HepG2 (cell line): ENCODE data around the gene TMPRSS7. TPM values are rescaled to one million over a fixed set of nuclear protein-coding genes. Genes with fewer than 3 reads are reported as not detected.

Experiments used
- ATAC-seq: fragments of 200-7000 bp; cut with Tn5 transposase; 3 replicates; pipeline ENCODE4 v1.9.1; 2020; ENCODE audit warnings: mild to moderate bottlenecking, moderate library complexity
- BruUV-seq: library from RNA; stranded (reverse); fragments of 400-500 nt; replicated peaks from 2 replicates; lab custom pipeline; 2021; lab: Mats Ljungman, UMichigan
- CTCF ChIA-PET: fragments of 300-600 bp; formaldehyde crosslinking; extraction: SDS; loops from one replicate; lab custom pipeline; 2021; ENCODE audit warnings: low total read pairs, inconsistent platforms, low intra/inter-chr PET ratio; lab: Yijun Ruan, JAX
- POLR2A ChIA-PET: fragments of 350-600 bp; sonication (Branson Sonifier 250); formaldehyde crosslinking; loops from one replicate; lab custom pipeline; 2020; ENCODE audit warnings: antibody characterized with exemption, inconsistent platforms; lab: Yijun Ruan, JAX
- DNase-seq: peaks from one replicate; pipeline ENCODE4 v3.0.0-alpha.2; 2015; ENCODE audit warnings: low spot score
- FAIRE-seq: peaks from 3 replicates; lab custom pipeline; 2011; peaks lifted over from hg19 to GRCh38; lab: Jason Lieb, UNC
- H2AFZ ChIP-seq: one replicate; pipeline ENCODE4 v1.6.1; 2011; ENCODE audit warnings: low read length, inconsistent platforms
- H3K27ac ChIP-seq: fragments of 300-600 bp; 3 replicates; pipeline ENCODE4 v1.8.0; 2011; ENCODE audit warnings: mixed run types, mild to moderate bottlenecking, mixed read lengths, low read length, inconsistent platforms; ENCODE audit not compliant: insufficient read depth; ENCODE audit errors: extremely low read length
- H3K27me3 ChIP-seq, 2 experiments: fragments of 200-600 bp in 1 of 2; 2 replicates in 1 of 2; 3 replicates in 1 of 2; pipeline versions ENCODE4 v1.6.0 to v1.8.0; 2011; ENCODE audit warnings: low read length in 2 of 2, mild to moderate bottlenecking in 2 of 2, moderate library complexity in 2 of 2, inconsistent platforms in 1 of 2; ENCODE audit not compliant: insufficient read depth in 2 of 2, control insufficient read depth in 1 of 2
- H3K36me3 ChIP-seq, 2 experiments: fragments of 200-600 bp in 1 of 2; replicated peaks in 1 of 2; 2 replicates in 1 of 2; 3 replicates in 1 of 2; pipeline versions ENCODE4 v1.5.1 to v1.8.0; 2011; ENCODE audit warnings: low read length in 2 of 2, inconsistent platforms in 1 of 2; ENCODE audit not compliant: insufficient read depth in 2 of 2, control insufficient read depth in 1 of 2
- H3K4me1 ChIP-seq: 2 replicates; pipeline ENCODE4 v1.5.1; 2012; ENCODE audit warnings: low read length, inconsistent platforms; ENCODE audit not compliant: insufficient read depth
- H3K4me2 ChIP-seq: 2 replicates; pipeline ENCODE4 v1.6.0; 2011; ENCODE audit warnings: low read depth, low read length, inconsistent platforms
- H3K4me3 ChIP-seq, 3 experiments: fragments of 200-600 bp in 1 of 3; sonication (generic), shearing (Covaris generic) in 1 of 3; replicated peaks in 1 of 3; 2 replicates each; pipeline ENCODE4 v1.5.1; 2011 to 2016; ENCODE audit warnings: low read length in 3 of 3, inconsistent platforms in 2 of 3, low read depth in 2 of 3, mild to moderate bottlenecking in 2 of 3, control low read depth in 1 of 3, mixed read lengths in 1 of 3; ENCODE audit not compliant: insufficient read depth in 1 of 3
- H3K79me2 ChIP-seq: one replicate; pipeline ENCODE4 v1.6.1; 2011; ENCODE audit warnings: low read length, inconsistent platforms; ENCODE audit not compliant: insufficient read depth
- H3K9ac ChIP-seq: 2 replicates; pipeline ENCODE4 v1.6.0; 2011; ENCODE audit warnings: mild to moderate bottlenecking, low read depth, low read length, inconsistent platforms; ENCODE audit not compliant: insufficient read depth
- H3K9me3 ChIP-seq: 2 replicates; pipeline ENCODE4 v1.5.1; 2012; ENCODE audit warnings: mild to moderate bottlenecking, low read length
- H4K20me1 ChIP-seq: 2 replicates; pipeline ENCODE4 v1.6.0; 2011; ENCODE audit warnings: inconsistent platforms, mild to moderate bottlenecking, low read length, moderate library complexity; ENCODE audit not compliant: insufficient read depth
- CREB1 ChIP-seq, 2 experiments: fragments of 450-650 bp in 1 of 2; IDR thresholded peaks; 2 replicates each; pipeline ENCODE4 v1.6.1; 2016 to 2017; ENCODE audit warnings: control low read depth in 1 of 2, mild to moderate bottlenecking in 1 of 2, missing compliant biosample characterization in 1 of 2, missing genetic modification characterization in 1 of 2
- MTF2 ChIP-seq: sonication (generic); formaldehyde crosslinking; IDR thresholded peaks from 2 replicates; pipeline ENCODE4 v1.5.0; 2020; ENCODE audit warnings: missing genetic modification reagents, borderline replicate concordance
- RFX1 ChIP-seq: fragments of 450-650 bp; IDR thresholded peaks from 2 replicates; pipeline ENCODE4 v1.6.1; 2017
- RFX3 ChIP-seq: IDR thresholded peaks from 2 replicates; pipeline ENCODE4 v1.6.1; 2016; ENCODE audit warnings: missing biosample characterization, missing genetic modification reagents
- SOX13 ChIP-seq, 3 experiments: fragments of 450-650 bp in 1 of 3; sonication (generic) in 1 of 3; formaldehyde crosslinking in 1 of 3; IDR thresholded peaks in 2 of 3; conservative IDR thresholded peaks in 1 of 3; 2 replicates each; pipeline versions ENCODE4 v1.5.0 to v1.6.1; 2016 to 2020; ENCODE audit warnings: antibody characterized with exemption in 1 of 3, mild to moderate bottlenecking in 1 of 3, missing compliant biosample characterization in 1 of 3, missing genetic modification reagents in 1 of 3, moderate library complexity in 1 of 3
- SOX5 ChIP-seq: IDR thresholded peaks from 2 replicates; pipeline ENCODE4 v1.6.1; 2016; ENCODE audit warnings: borderline replicate concordance
- SOX6 ChIP-seq, 2 experiments: fragments of 450-650 bp in 1 of 2; sonication (generic) in 1 of 2; formaldehyde crosslinking in 1 of 2; IDR thresholded peaks; 2 replicates each; pipeline versions ENCODE4 v1.4.0 to v1.6.1; 2017 to 2020; ENCODE audit warnings: antibody characterized with exemption in 1 of 2, mild to moderate bottlenecking in 1 of 2, missing genetic modification reagents in 1 of 2
- TBX3 ChIP-seq: fragments of 450-650 bp; IDR thresholded peaks from 2 replicates; pipeline ENCODE4 v1.6.1; 2017; ENCODE audit warnings: antibody characterized with exemption, mild to moderate bottlenecking, inconsistent platforms, borderline replicate concordance
- ZNF569 ChIP-seq: sonication (generic); formaldehyde crosslinking; IDR thresholded peaks from 2 replicates; pipeline ENCODE4 v1.5.0; 2020; ENCODE audit warnings: mild to moderate bottlenecking, missing genetic modification reagents, moderate library complexity, borderline replicate concordance
- WGBS: methylation state at CpG from one replicate; pipeline ENCODE4 v1.1.6; 2017; ENCODE audit warnings: low lambda C conversion rate; 5-methylcytosine and 5-hydroxymethylcytosine counted together
- in situ Hi-C: cut with HindIII; loops from 2 replicates; pipeline ENCODE4 v1.10.0; 2017; ENCODE audit warnings: low pct_unique_long_range_greater_than_20kb; ENCODE audit not compliant: extremely low pct_ligation_motif_present
- intact Hi-C: fragments of 100-400 bp; cut with micrococcal nuclease; formaldehyde crosslinking; loops from one replicate; pipeline ENCODE4 v1.10.0; 2022; ENCODE audit not compliant: unreplicated experiment
- polyA plus RNA-seq, 8 experiments: library from polyadenylated mRNA; depleted of rRNA in 3 of 8; stranded (reverse) in 7 of 8; unstranded in 1 of 8; fragments of >200 nt; fragmentation: Illumina TruSeq in 4 of 8; extraction: Trizol in 4 of 8; gene quantifications; 2 replicates each; pipeline versions ENCODE4 v1.2.1 to v1.2.3, GENCODE V29; 2011 to 2016; ENCODE audit warnings: low read depth in 4 of 8, missing spikeins in 1 of 8, mixed read lengths in 1 of 8; ENCODE audit not compliant: insufficient read depth in 1 of 8
- total RNA-seq, 5 experiments: library from RNA; depleted of rRNA; stranded (reverse); fragments of >200 nt; fragmentation: Illumina TruSeq; extraction: Trizol; gene quantifications; 2 replicates each; pipeline ENCODE4 v1.2.3, GENCODE V29; 2016; ENCODE audit warnings: low read depth in 1 of 5
- TF ChIP-seq, protein P1 (sequence below): sonication (generic); formaldehyde crosslinking; IDR thresholded peaks from 2 replicates; pipeline ENCODE4 v1.4.0; 2020; ENCODE audit warnings: low read depth, missing genetic modification reagents
- TF ChIP-seq, protein P2 (sequence below): IDR thresholded peaks from 2 replicates; pipeline ENCODE4 v1.4.0; 2020; ENCODE audit warnings: mild to moderate bottlenecking, missing genetic modification reagents
- TF ChIP-seq, protein P3 (sequence below): sonication (generic); formaldehyde crosslinking; IDR thresholded peaks from 2 replicates; pipeline ENCODE4 v1.5.0; 2020; ENCODE audit warnings: missing genetic modification reagents, mild to moderate bottlenecking, borderline replicate concordance

Gene TMPRSS7
- total and polyA plus RNA-seq, 2 of the 13 experiments (the other 11 are each of a cell fraction or from before 2014, with no cell fraction given), result not detected

DNA sequence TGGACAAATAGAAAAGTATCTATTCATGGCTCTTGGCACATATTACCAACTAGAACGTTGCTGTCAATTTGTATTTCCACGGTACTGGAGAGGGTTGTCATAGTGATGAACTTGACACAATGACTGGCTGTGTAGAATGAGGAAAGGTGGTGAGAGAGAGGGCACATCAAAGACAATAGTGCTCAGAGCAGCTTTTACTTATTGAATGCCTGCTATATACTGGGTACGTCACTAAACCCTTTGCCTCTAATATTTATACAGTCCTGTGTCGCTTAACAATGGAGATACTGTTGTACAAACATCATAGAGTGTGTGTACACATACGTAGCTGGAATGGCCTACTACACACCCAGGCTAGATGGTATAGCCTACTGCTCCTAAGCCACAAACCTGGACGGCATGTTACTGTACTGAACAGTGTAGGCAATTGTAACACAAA, 8.3 kb downstream of the TMPRSS7 start:
- TF ChIP-seq SOX5, result peak; percentile 65; the same call in 1 of the 2 replicates
- no peak for TF ChIP-seq SOX13 (IDR thresholded peaks at IDR 0.05)
- TF ChIP-seq SOX13 (CRISPR knock-in tag; conservative IDR thresholded peaks at IDR 0.05 in 1 of 2, IDR thresholded peaks at IDR 0.05 in 1 of 2), result peak in 1 of 2 experiments; percentile 60; a peak in 1 of 4 replicates
- TF ChIP-seq, protein P1, sequence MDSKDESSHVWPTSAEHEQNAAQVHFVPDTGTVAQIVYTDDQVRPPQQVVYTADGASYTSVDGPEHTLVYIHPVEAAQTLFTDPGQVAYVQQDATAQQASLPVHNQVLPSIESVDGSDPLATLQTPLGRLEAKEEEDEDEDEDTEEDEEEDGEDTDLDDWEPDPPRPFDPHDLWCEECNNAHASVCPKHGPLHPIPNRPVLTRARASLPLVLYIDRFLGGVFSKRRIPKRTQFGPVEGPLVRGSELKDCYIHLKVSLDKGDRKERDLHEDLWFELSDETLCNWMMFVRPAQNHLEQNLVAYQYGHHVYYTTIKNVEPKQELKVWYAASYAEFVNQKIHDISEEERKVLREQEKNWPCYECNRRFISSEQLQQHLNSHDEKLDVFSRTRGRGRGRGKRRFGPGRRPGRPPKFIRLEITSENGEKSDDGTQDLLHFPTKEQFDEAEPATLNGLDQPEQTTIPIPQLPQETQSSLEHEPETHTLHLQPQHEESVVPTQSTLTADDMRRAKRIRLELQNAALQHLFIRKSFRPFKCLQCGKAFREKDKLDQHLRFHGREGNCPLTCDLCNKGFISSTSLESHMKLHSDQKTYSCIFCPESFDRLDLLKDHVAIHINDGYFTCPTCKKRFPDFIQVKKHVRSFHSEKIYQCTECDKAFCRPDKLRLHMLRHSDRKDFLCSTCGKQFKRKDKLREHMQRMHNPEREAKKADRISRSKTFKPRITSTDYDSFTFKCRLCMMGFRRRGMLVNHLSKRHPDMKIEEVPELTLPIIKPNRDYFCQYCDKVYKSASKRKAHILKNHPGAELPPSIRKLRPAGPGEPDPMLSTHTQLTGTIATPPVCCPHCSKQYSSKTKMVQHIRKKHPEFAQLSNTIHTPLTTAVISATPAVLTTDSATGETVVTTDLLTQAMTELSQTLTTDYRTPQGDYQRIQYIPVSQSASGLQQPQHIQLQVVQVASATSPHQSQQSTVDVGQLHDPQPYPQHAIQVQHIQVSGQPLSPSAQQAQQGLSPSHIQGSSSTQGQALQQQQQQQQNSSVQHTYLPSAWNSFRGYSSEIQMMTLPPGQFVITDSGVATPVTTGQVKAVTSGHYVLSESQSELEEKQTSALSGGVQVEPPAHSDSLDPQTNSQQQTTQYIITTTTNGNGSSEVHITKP (CRISPR knock-in tag), result peak; percentile 88
- TF ChIP-seq RFX1, result peak; percentile 31; the same call in 1 of the 2 replicates
- TF ChIP-seq SOX6 (IDR thresholded peaks at IDR 0.05), result no peak
- TF ChIP-seq SOX6 (CRISPR knock-in tag; IDR thresholded peaks at IDR 0.05), result 0 out of 2 replicates have a peak, but pooled peaks have one; percentile 16
- TF ChIP-seq, protein P2, sequence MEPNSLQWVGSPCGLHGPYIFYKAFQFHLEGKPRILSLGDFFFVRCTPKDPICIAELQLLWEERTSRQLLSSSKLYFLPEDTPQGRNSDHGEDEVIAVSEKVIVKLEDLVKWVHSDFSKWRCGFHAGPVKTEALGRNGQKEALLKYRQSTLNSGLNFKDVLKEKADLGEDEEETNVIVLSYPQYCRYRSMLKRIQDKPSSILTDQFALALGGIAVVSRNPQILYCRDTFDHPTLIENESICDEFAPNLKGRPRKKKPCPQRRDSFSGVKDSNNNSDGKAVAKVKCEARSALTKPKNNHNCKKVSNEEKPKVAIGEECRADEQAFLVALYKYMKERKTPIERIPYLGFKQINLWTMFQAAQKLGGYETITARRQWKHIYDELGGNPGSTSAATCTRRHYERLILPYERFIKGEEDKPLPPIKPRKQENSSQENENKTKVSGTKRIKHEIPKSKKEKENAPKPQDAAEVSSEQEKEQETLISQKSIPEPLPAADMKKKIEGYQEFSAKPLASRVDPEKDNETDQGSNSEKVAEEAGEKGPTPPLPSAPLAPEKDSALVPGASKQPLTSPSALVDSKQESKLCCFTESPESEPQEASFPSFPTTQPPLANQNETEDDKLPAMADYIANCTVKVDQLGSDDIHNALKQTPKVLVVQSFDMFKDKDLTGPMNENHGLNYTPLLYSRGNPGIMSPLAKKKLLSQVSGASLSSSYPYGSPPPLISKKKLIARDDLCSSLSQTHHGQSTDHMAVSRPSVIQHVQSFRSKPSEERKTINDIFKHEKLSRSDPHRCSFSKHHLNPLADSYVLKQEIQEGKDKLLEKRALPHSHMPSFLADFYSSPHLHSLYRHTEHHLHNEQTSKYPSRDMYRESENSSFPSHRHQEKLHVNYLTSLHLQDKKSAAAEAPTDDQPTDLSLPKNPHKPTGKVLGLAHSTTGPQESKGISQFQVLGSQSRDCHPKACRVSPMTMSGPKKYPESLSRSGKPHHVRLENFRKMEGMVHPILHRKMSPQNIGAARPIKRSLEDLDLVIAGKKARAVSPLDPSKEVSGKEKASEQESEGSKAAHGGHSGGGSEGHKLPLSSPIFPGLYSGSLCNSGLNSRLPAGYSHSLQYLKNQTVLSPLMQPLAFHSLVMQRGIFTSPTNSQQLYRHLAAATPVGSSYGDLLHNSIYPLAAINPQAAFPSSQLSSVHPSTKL, result peak; percentile 21; the same call in 1 of the 2 replicates
- no peak for TF ChIP-seq ZNF569 (CRISPR knock-in tag)
- peak; percentile 65; the same call in 1 of the 2 replicates for TF ChIP-seq TBX3
- TF ChIP-seq RFX3, result peak; percentile 39; the same call in 1 of the 2 replicates
- TF ChIP-seq, protein P3, sequence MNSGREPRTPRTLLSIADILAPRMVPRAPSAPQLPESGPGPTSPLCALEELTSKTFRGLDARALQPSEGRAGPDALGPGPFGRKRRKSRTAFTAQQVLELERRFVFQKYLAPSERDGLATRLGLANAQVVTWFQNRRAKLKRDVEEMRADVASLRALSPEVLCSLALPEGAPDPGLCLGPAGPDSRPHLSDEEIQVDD (CRISPR knock-in tag), result no peak
- TF ChIP-seq CREB1 (IDR thresholded peaks at IDR 0.05), result peak; percentile 38; the same call in 1 of the 2 replicates
- TF ChIP-seq CREB1 (CRISPR knock-in tag; IDR thresholded peaks at IDR 0.05), result no peak
- TF ChIP-seq MTF2 (CRISPR knock-in tag), result no peak
- Histone ChIP-seq H3K4me1 (peaks cover 16% of the 10 kb centered on the region), H2AFZ (no peak overlapping the region), H3K9ac (no peak overlapping the region), H3K79me2 (no peaks in the 10 kb centered on the region), H3K4me2 (no peak overlapping the region), H3K4me3 (no peak overlapping the region), H3K27ac (no peak overlapping the region), H3K9me3 (no peaks in the 10 kb centered on the region), H4K20me1 (no peaks in the 10 kb centered on the region), H3K36me3 (no peaks in the 10 kb centered on the region), H3K27me3 (peaks cover 0 to 17% of the 10 kb centered on the region in 2 experiments; a peak in 2 of 5 replicates)
- CTCF ChIA-PET, result no interaction called here
- in situ Hi-C loops, result no loop called here
- peak; percentile 74 for DNase-seq
- no TSS peak for BruUV-seq
- peak; percentile 82 for ATAC-seq
- FAIRE-seq, result no peak
- intact Hi-C loops, result loop anchor here (1.0 to 5.0 kb wide), 3 partner anchors 43 to 326 kb away; partner anchors contain the start of gene C3orf52
- POLR2A ChIA-PET, result no interaction called here
- 0% methylated on average over 6 of the region's 6 CpGs for WGBS
